Stimulated activated CD4-positive, alpha-beta T cell treated with anti-CD3 and anti-CD28 coated beads, Interleukin-4, amount 100 ng/mL, for 4 hours (primary cell): Measurements from ENCODE around the gene NAP1L4.

Source experiments
- DNase-seq, 2 experiments: peaks; one replicate each; pipeline ENCODE4 v3.0.0-alpha.2; 2020

The NAP1L4 gene

GRCh38 chr11:3010521-3011275 is 18.6 kb upstream of the NAP1L4 start:
- no peak for DNase-seq

DNA sequence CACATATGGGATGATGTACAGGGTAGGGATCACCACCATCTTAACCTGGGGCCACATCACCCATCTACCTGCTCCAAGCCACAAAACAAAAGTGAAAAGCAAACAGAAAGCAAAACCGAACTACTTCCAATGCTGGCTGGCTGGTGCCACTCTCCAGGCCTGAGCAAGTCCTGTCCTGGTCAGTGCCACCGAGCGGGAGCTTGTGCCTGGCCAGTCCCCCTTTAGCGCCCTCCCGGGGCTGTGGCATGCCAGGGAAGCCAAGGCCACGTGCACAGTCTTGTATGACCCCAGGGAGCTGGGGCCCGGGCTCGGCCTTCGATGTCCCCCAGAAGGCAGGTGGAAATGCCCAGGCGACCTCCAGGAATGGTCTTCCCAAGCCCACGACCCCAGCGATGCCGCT is 17.9 kb upstream of the NAP1L4 start:
- DNase-seq: no peak

GRCh38 chr11:3009481-3009880 is 17.4 kb upstream of the NAP1L4 start:
- DNase-seq: no peak

DNA sequence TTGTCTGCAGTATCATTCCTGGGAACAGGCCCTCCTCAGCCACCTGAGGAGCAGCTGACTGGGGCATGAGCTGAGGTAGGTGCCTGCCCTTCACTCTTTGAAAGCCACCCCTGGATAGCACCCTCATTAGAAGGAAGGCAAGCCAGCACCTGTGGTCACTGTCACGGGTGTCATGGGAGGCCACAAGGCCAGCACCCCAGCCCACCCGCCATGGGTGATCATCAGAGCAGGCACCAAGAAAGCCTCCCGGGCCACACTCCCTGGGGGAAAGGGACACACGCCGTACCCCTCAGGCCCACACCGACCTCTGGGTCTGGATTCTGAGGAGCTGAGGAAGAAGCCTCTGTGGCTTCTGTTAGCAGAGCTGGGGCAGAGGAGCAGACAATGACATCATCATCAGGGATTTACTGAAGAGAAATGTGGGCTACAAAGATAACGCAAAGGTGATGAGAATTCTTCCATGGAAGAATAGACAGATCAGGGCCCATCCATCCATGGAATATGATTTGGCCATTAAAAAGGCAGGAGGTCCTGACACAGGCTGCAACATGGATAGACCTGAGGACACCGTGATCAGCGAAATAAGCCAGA is 16.7 kb upstream of the NAP1L4 start:
- DNase-seq: no peak

DNA sequence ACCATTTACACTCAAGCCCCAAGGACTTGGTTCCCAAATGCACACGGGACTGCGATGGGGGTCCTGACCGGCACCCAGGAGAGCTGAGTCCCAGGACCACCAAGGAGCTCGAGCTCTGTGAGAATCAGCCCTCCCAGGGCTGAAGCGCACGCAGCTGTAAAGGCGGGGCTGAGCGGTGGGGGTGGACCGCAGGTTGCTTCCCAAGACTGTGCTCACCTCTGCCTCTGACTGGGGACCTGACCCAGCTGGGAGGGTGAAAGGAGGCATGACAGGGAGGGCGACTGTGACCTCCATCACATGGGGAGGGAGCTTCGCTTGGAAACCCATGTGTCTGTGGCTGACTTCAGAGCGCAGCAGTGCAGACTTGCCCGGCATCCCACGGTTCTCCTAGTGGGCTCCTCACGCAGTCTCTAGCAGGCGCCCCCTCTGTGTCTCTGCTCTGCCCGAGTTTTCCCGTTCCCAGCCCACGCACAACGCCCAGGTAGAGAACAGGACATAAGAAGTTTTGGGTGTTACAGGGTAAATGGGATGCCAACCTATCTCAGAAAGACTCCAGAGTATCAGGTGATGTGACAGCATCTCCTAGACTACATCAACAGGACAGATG is 15.4 kb upstream of the NAP1L4 start:
- DNase-seq: no peak

DNA sequence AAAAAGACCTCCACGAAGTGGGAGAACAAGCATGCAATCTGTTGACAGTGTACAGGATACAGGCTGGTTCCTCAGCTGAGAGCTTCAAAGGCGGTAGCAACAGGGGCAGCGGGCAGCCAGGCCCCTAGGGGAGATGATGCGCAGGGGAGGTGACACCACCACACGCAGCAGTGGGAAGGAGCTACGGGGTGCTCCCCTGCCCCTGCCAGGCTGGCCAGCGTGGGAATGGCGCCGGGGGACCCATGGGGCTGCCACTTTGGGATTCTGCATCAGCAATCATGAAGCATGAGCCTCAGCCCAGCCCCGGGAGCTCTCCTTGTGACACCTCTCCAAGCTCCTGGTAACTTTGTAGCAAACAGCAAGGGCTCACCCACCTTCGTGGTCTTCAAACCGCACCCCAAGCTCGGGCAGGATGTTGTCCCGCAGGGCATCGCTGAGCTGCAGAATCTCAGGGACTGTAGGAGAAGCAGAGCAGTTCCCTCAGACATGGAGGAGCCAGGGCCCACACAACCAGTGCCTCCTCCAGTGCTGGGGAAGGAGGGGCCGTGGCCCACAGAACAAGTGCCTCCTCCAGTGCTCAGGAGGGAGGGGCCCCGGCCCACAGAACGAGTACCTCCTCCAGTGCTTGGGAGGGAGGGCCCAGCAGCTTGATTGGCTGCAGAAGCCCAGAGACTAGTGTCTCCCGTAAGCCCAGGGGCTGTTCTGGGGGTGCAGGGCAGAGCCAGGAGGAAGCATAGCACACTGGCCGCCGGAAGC is 14.6 kb upstream of the NAP1L4 start:
- DNase-seq: no peak

DNA sequence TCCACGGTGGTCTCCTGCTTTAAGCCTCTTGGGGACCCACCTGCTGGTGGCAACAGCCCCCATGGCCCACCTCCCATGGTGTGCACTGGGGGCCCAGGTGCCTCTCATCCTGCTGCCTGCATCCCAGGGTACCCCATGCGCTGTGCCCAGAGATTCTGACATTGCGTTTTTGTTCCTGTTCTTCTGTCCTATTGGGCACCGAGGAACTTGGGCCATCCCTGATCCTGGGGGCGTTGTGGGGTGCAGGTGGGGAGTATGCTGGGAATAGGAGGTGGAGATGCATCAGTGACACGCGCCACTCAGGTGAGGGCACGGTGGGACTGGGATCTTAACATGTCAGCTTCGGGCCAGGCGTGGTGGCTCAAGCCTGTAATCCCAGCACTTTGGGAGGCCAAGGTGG is 12.4 kb upstream of the NAP1L4 start:
- DNase-seq: no peak

DNA sequence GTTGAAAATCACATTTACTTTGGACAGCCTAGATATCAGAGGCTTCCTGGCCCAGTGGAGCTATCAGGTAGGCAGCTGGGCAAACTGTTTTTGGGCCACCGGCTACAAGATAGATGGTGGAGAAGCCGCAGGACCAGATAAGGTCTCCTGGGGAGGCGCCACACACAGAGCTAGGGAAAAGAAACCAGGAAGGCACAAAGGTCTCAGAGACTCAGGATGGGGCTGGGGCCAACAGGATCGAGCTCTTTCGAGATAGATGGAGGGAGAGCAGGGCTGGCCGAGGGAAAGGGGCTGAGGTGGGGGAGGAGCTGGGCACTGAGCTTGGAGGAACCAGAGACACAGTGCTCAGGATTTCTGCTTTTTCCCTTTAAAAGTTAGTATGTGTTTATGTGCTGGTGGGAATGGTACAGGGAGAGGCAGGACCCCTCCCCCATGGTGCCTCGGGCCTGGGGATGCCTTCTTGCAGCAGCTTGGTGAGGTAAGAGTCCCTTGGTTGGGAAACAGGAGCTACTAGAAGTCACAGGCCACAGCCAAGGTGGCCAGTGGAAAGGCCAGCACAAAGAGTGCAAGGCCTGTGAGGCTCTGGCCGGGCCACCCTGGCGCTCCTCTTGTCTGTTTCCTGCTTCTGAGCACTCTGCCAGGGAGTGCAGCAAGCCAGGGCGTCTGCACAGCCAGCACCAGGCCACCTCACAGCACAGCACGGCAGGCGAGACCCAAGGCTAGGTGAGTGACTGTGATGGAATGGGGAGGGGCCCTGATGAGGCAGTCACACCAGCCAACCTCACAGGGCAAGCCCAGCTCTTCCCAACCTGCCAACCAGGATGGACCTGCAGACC is 11.5 kb upstream of the NAP1L4 start:
- no peak for DNase-seq

DNA sequence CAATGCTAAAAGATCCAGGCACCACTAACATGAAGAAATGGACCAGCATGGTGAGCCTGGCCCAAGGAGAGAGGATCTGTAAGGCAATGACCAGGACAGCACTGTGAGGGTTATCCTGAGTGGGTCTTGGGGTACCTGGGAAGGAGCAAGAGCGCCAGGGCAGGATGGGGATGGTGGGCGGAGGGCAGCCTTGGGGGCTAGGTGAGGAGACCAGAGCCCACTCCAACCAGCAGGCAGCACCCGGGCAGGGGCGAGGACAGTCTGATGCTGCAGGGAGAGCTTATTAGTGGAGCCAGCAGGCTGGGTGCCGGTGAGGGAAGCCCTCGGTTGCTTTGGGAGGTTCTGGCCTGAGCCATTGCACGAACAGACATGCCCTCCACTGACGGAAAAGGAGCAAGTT is 10.7 kb upstream of the NAP1L4 start:
- DNase-seq: no peak

- DNase-seq: no peak
Observed at GRCh38 chr11:3002351-3002861, 10.3 kb upstream of the NAP1L4 start.

- no peak for DNase-seq
Observed at GRCh38 chr11:3001496-3001895, 9.4 kb upstream of the NAP1L4 start.

- DNase-seq: no peak
Observed at GRCh38 chr11:3000032-3000961, 8.2 kb upstream of the NAP1L4 start.

GRCh38 chr11:2999464-2999998 is 7.4 kb upstream of the NAP1L4 start:
- no peak for DNase-seq

DNA sequence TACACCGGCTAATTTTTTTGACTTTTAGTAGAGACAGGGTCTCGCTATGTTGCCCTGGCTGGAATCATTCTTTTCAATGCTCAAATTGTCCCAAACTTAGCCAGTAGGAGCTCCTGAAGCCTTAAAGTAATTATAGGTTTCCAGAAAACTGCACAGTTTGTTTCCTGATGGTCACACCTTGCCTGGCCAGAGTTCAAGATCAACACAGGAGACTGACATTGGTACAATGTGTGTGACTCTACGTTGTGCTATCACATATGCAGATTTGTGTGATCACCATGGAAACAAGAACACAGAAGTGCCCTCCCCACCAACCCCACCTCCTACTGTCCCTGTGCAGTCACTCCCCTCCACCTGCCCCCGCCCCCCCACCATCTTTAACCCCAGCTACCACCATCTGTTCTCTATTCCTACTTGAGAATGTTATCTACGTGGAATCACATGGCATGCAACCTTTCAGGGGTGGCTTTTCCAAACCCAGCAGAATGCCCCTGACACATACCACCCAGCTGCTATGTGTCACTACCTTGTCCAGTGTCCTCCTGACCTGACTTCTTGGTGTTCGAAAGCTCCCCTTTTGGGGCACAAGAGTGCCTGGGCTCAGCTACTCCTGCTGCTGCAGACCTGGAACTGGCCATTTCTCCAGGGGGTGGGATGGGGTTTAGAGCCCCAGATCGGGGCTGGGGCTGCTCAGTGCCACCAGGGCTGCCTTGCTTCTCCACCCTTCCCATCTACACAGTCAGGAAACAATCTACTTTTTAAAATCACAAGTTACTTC is 6.1 kb upstream of the NAP1L4 start:
- no peak for DNase-seq

GRCh38 chr11:2997406-2997805 is 5.3 kb upstream of the NAP1L4 start:
- DNase-seq: no peak

DNA sequence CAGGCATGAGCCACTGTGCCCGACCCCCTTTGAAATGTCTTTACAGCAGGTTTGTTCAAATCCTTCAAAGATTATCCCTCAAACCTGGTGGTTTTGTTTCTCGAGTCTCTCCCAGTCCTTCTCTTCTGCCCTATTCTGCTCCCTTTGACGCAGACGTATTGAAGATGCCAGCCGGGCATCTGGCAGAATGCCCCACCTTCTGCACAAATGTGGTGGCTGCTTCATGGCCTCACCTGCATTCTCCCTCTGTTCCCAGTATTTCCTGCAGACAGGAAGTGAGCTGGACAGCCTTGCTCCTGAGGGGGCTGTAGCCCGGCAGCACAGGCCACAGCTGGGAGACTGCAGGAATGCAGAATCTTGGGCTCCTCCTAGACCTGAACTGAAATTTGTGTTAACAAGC is 4.8 kb upstream of the NAP1L4 start:
- no peak for DNase-seq

DNA sequence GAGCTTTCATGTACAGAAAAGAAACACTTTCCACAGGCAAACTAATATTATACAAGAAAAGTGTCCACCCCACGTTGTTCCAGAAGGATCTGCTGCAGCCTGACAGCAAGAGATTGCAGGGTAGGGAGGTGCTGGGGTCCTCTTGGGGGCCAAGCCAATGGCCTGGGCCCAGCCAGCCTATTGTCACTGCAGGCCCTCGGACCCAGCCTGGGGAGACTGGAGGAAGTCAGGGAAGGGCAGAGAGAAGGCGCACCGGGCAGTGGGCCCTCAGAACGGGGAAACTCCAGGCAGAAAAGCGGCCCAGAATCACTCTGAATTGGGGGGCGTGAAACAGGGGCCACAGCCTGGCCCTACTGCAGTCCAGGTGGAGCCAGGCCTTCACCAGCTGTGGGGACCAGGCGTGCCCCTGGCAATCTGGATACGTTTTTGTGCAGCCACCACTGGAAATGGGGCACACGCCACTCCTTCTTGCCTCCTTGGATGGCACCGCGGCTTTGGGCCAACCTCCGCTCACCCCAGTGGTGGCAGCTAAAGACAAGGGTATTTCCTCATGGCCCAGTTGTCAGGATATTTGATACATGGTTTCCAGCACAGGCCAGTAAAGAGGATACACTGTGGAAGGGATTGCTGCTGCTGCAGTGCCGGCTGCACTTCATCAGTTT is 3.9 kb upstream of the NAP1L4 start:
- no peak for DNase-seq

- no peak for DNase-seq
Observed at GRCh38 chr11:2995031-2995561, 3.0 kb upstream of the NAP1L4 start.

DNA sequence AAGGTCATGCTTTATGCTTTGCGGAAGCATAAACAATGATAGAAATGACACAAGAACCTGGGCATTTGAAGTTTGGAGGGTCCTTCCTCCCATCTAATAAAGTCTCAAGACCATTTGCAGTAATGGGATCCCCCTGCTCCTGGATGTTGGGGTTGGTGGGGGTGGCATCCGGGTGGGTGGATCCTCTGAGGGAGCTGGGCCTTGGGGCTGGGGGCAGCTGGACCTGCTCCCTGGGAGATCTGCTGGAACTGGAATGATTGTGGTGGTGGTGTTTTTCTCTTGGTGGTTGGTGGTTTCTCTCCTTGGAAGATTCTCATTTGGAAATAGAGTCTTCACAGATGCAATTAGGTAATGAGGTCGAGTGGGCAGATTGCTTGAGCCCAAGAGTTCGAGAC is 2.2 kb upstream of the NAP1L4 start:
- DNase-seq: no peak

- DNase-seq: no peak
Observed at GRCh38 chr11:2992997-2993325, 832 bp upstream of the NAP1L4 start.
